CD14-positive monocyte (primary cell): ENCODE data around the gene RTL5. TPM values are rescaled to one million over a fixed set of nuclear protein-coding genes. Genes with fewer than 3 reads are reported as not detected.

Experiments used
- DNase-seq, 3 donors: peaks; one replicate each; pipeline ENCODE4 v3.0.0-alpha.2; 2011 to 2022
- H2AFZ ChIP-seq: 2 replicates; pipeline ENCODE4 v1.6.0; 2012; ENCODE audit warnings: mild to moderate bottlenecking, low read depth, low read length, inconsistent platforms; ENCODE audit not compliant: insufficient read depth, poor library complexity, severe bottlenecking
- H3K27ac ChIP-seq, 2 donors: 1 replicate in 1 of 2; 2 replicates in 1 of 2; pipeline ENCODE4 v1.5.1; 2012 to 2013; ENCODE audit warnings: low read length in 2 of 2, control low read depth in 1 of 2, inconsistent platforms in 1 of 2, low read depth in 1 of 2, mild to moderate bottlenecking in 1 of 2
- H3K27me3 ChIP-seq, 2 donors: one replicate each; pipeline versions ENCODE4 v1.6.0 to v1.6.1; 2011 to 2013; ENCODE audit warnings: low read length in 2 of 2; ENCODE audit not compliant: control insufficient read depth in 2 of 2, insufficient read depth in 2 of 2
- H3K36me3 ChIP-seq, 2 donors: replicated peaks in 1 of 2; 1 replicate in 1 of 2; 2 replicates in 1 of 2; pipeline versions ENCODE4 v1.5.1 to v1.6.1; 2012 to 2013; ENCODE audit warnings: low read length in 2 of 2, control low read depth in 1 of 2, inconsistent platforms in 1 of 2, mild to moderate bottlenecking in 1 of 2; ENCODE audit not compliant: insufficient read depth in 2 of 2, control insufficient read depth in 1 of 2
- H3K4me1 ChIP-seq, 2 donors: 1 replicate in 1 of 2; 2 replicates in 1 of 2; pipeline versions ENCODE4 v1.5.1 to v1.6.1; 2012 to 2013; ENCODE audit warnings: low read length in 2 of 2, control low read depth in 1 of 2, inconsistent platforms in 1 of 2, mild to moderate bottlenecking in 1 of 2, moderate library complexity in 1 of 2; ENCODE audit not compliant: insufficient read depth in 2 of 2, control insufficient read depth in 1 of 2
- H3K4me2 ChIP-seq: replicated peaks from 2 replicates; pipeline ENCODE3; 2012; ENCODE audit warnings: low read length, moderate library complexity, mild to moderate bottlenecking; ENCODE audit not compliant: poor library complexity, severe bottlenecking; ENCODE audit errors: extremely low read depth
- H3K4me3 ChIP-seq, 3 experiments: fragments of 200-600 bp in 1 of 3; sonication (generic) in 1 of 3; replicated peaks in 1 of 3; 1 replicate in 2 of 3; 2 replicates in 1 of 3; pipeline ENCODE4 v1.5.1; 2011 to 2013; ENCODE audit warnings: low read length in 3 of 3, mild to moderate bottlenecking in 3 of 3, control low read depth in 2 of 3, low read depth in 2 of 3, inconsistent platforms in 1 of 3, moderate library complexity in 1 of 3
- H3K79me2 ChIP-seq: 2 replicates; pipeline ENCODE4 v1.6.0; 2012; ENCODE audit warnings: mild to moderate bottlenecking, control low read depth, inconsistent platforms, low read length, moderate library complexity; ENCODE audit not compliant: insufficient read depth
- H3K9ac ChIP-seq: 2 replicates; pipeline ENCODE4 v1.6.0; 2017; ENCODE audit warnings: low read length, mild to moderate bottlenecking; ENCODE audit not compliant: insufficient read depth, poor library complexity, severe bottlenecking
- H3K9me3 ChIP-seq, 2 donors: replicated peaks in 1 of 2; 1 replicate in 1 of 2; 2 replicates in 1 of 2; pipeline versions ENCODE4 v1.5.1 to v1.6.1; 2012 to 2013; ENCODE audit warnings: low read length in 2 of 2, control low read depth in 1 of 2; ENCODE audit not compliant: control insufficient read depth in 1 of 2, insufficient read depth in 1 of 2
- H4K20me1 ChIP-seq: 2 replicates; pipeline ENCODE4 v1.6.0; 2012; ENCODE audit warnings: mild to moderate bottlenecking, low read length, control low read depth, moderate library complexity; ENCODE audit not compliant: insufficient read depth
- H3K27ac Mint-ChIP-seq, 7 donors: one replicate each; pipeline ENCODE4 v1.8.0; 2020; ENCODE audit warnings: mild to moderate bottlenecking in 7 of 7, mixed read lengths in 7 of 7, moderate library complexity in 6 of 7, inconsistent platforms in 2 of 7
- H3K27me3 Mint-ChIP-seq, 3 donors: one replicate each; pipeline ENCODE4 v1.8.0; 2021 to 2022; ENCODE audit warnings: low read depth in 3 of 3, mild to moderate bottlenecking in 3 of 3, mixed read lengths in 3 of 3, moderate library complexity in 3 of 3, inconsistent platforms in 1 of 3
- H3K36me3 Mint-ChIP-seq, 2 donors: one replicate each; pipeline ENCODE4 v1.8.0; 2020; ENCODE audit warnings: mixed read lengths in 2 of 2, inconsistent platforms in 1 of 2, mild to moderate bottlenecking in 1 of 2
- H3K4me1 Mint-ChIP-seq: one replicate; pipeline ENCODE4 v1.8.0; 2020; ENCODE audit warnings: mild to moderate bottlenecking, mixed read lengths
- H3K4me3 Mint-ChIP-seq, 2 donors: one replicate each; pipeline ENCODE4 v1.8.0; 2020; ENCODE audit warnings: mild to moderate bottlenecking in 2 of 2, mixed read lengths in 2 of 2, moderate library complexity in 1 of 2
- H3K9me3 Mint-ChIP-seq, 7 donors: one replicate each; pipeline ENCODE4 v1.8.0; 2020 to 2022; ENCODE audit warnings: mixed read lengths in 7 of 7, mild to moderate bottlenecking in 6 of 7, moderate library complexity in 6 of 7, inconsistent platforms in 2 of 7
- CTCF ChIP-seq: fragments of 200-600 bp; IDR thresholded peaks from one replicate; pipeline ENCODE4 v1.8.0; 2022; ENCODE audit warnings: antibody characterized with exemption, mild to moderate bottlenecking
- WGBS: methylation state at CpG from one replicate; pipeline ENCODE4 v1.1.5; 2013; ENCODE audit warnings: missing lambda C conversion rate; ENCODE audit not compliant: insufficient coverage; 5-methylcytosine and 5-hydroxymethylcytosine counted together
- intact Hi-C, 2 donors: fragments of 100-400 bp; cut with micrococcal nuclease; formaldehyde crosslinking; loops; one replicate each; pipeline versions ENCODE4 v1.15.0 to v1.15.1; 2023
- polyA plus RNA-seq, 3 donors: library from polyadenylated mRNA; depleted of rRNA in 1 of 3; unstranded in 2 of 3; stranded (reverse) in 1 of 3; fragments of 300-500 nt in 2 of 3; fragments of >200 nt in 1 of 3; fragmentation: Illumina TruSeq in 2 of 3; gene quantifications; 1 replicate in 2 of 3; 2 replicates in 1 of 3; pipeline ENCODE4 v1.2.3, GENCODE V29; 2012 to 2021

The RTL5 gene
- polyA plus RNA-seq, 3 donors = 0.24 to 4.9 (median 0.59) TPM

- Histone ChIP-seq H3K79me2 (no peaks in the 10 kb centered on the region), H3K9ac (no peak overlapping the region), H3K9me3 (no peaks in the 10 kb centered on the region), H2AFZ (no peak overlapping the region), H4K20me1 (peaks cover 90% of the 10 kb centered on the region), H3K4me1 (peaks cover 5 to 10% of the 10 kb centered on the region in 2 donors), H3K36me3 (peaks cover 46 to 49% of the 10 kb centered on the region in 2 donors), H3K4me3 (no peak overlapping the region), H3K4me2 (no peak overlapping the region), H3K27me3 (no peaks in the 10 kb centered on the region), H3K27ac (no peak overlapping the region)
- peaks cover 0 to 2% (median 0%) of the 10 kb centered on the region in 7 donors for H3K9me3 Mint-ChIP-seq
- peaks cover 0 to 22% (median 0%) of the 10 kb centered on the region in 3 donors for H3K27me3 Mint-ChIP-seq
- intact Hi-C loops = no loop called here
- peaks cover 29% of the 10 kb centered on the region for H3K4me1 Mint-ChIP-seq
- no peak for TF ChIP-seq CTCF
- WGBS = no CpG with 5 or more reads among the region's 2 CpGs
- H3K4me3 Mint-ChIP-seq = no peak overlapping the region
- DNase-seq = no peak
- H3K36me3 Mint-ChIP-seq = peaks cover 43 to 56% of the 10 kb centered on the region in 2 donors
- peak overlapping the region in 2 of 7 donors; percentile 24 to 42 for H3K27ac Mint-ChIP-seq
Measured at GRCh38 chrX:72143609-72143907, 11.8 kb upstream of the RTL5 start.

GRCh38 chrX:72142794-72143608, 11.3 kb upstream of the RTL5 start:
- Histone ChIP-seq H4K20me1 (peaks cover 93% of the 10 kb centered on the region), H2AFZ (no peak overlapping the region), H3K9ac (no peak overlapping the region), H3K9me3 (no peaks in the 10 kb centered on the region), H3K27me3 (no peaks in the 10 kb centered on the region), H3K79me2 (no peaks in the 10 kb centered on the region), H3K4me3 (no peak overlapping the region), H3K36me3 (peaks cover 52 to 55% of the 10 kb centered on the region in 2 donors), H3K4me2 (no peak overlapping the region), H3K4me1 (peaks cover 5 to 10% of the 10 kb centered on the region in 2 donors), H3K27ac (no peak overlapping the region)
- Mint-ChIP-seq H3K4me3 (no peak overlapping the region), H3K27ac (peak overlapping the region in 6 of 7 donors; percentile 4 to 73 (median 33)), H3K4me1 (peaks cover 29% of the 10 kb centered on the region), H3K27me3 (peaks cover 0 to 23% (median 0%) of the 10 kb centered on the region in 3 donors), H3K36me3 (peaks cover 48 to 61% of the 10 kb centered on the region in 2 donors), H3K9me3 (peaks cover 0 to 2% (median 0%) of the 10 kb centered on the region in 7 donors)
- no peak for TF ChIP-seq CTCF
- no peak for DNase-seq
- intact Hi-C loops = no loop called here
- 86% methylated on average over 1 of the region's 11 CpGs for WGBS
